KMS-11 (cell line): ENCODE data around the gene BBS1.

ENCODE experiments used
- H2AFZ ChIP-seq: fragments of 200-600 bp; sonication (generic); 2 replicates; pipeline ENCODE4 v1.6.1; 2016; ENCODE audit warnings: antibody characterized with exemption, mixed run types, low read depth
- H3K27ac ChIP-seq: fragments of 200-600 bp; sonication (generic); 2 replicates; pipeline ENCODE4 v1.6.1; 2016; ENCODE audit warnings: mild to moderate bottlenecking, mixed run types
- H3K27me3 ChIP-seq: fragments of 200-600 bp; sonication (generic); 2 replicates; pipeline ENCODE4 v1.6.1; 2017; ENCODE audit warnings: mild to moderate bottlenecking, low read depth, mixed run types, moderate library complexity; ENCODE audit not compliant: insufficient read depth
- H3K36me3 ChIP-seq: fragments of 200-600 bp; sonication (generic); 2 replicates; pipeline ENCODE4 v1.6.1; 2017; ENCODE audit warnings: mild to moderate bottlenecking, mixed run types; ENCODE audit not compliant: insufficient read depth
- H3K4me1 ChIP-seq: fragments of 200-600 bp; sonication (generic); 2 replicates; pipeline ENCODE4 v1.6.1; 2016; ENCODE audit warnings: mild to moderate bottlenecking, low read depth, mixed run types; ENCODE audit not compliant: poor library complexity, severe bottlenecking
- H3K4me2 ChIP-seq: fragments of 200-600 bp; sonication (generic); 2 replicates; pipeline ENCODE4 v1.7.0; 2016; ENCODE audit warnings: mild to moderate bottlenecking, mixed run types
- H3K4me3 ChIP-seq: fragments of 200-600 bp; sonication (generic); IDR thresholded peaks from 2 replicates; pipeline ENCODE4 v1.6.1; 2017; ENCODE audit warnings: low read depth, low read length, mixed read lengths; ENCODE audit not compliant: insufficient read depth
- H3K79me2 ChIP-seq: fragments of 200-600 bp; sonication (generic); 2 replicates; pipeline ENCODE4 v1.6.1; 2016; ENCODE audit warnings: low read depth, mixed run types; ENCODE audit not compliant: insufficient read depth
- H3K9ac ChIP-seq: fragments of 200-600 bp; sonication (generic); 2 replicates; pipeline ENCODE4 v1.6.1; 2016; ENCODE audit warnings: mild to moderate bottlenecking, mixed run types
- H4K20me1 ChIP-seq: fragments of 200-600 bp; sonication (generic); 2 replicates; pipeline ENCODE4 v1.6.1; 2016; ENCODE audit warnings: mild to moderate bottlenecking, mixed run types; ENCODE audit not compliant: insufficient read depth
- CTCF ChIP-seq: fragments of 200-600 bp; sonication (generic); conservative IDR thresholded peaks from 2 replicates; pipeline ENCODE4 v1.6.1; 2017; ENCODE audit warnings: low read depth, mild to moderate bottlenecking, antibody characterized with exemption, low read length, moderate library complexity, mixed read lengths

The BBS1 gene

GRCh38 chr11:66465373-66466224 lies 44.8 kb upstream of the BBS1 start:
- no peaks in the 10 kb centered on the region for H3K79me2 ChIP-seq
- H2AFZ ChIP-seq, result peak overlapping the region; percentile 91
- no peak for TF ChIP-seq CTCF
- H3K36me3 ChIP-seq, result no peaks in the 10 kb centered on the region
- no peak overlapping the region for H3K4me3 ChIP-seq
- H3K4me2 ChIP-seq, result peak overlapping the region; percentile 74
- no peak overlapping the region for H3K9ac ChIP-seq
- H3K4me1 ChIP-seq, result peaks cover 5% of the 10 kb centered on the region
- H3K27me3 ChIP-seq, result no peaks in the 10 kb centered on the region
- H4K20me1 ChIP-seq, result no peaks in the 10 kb centered on the region
- no peak overlapping the region for H3K27ac ChIP-seq

- Histone ChIP-seq H3K4me1 (peaks cover 5% of the 10 kb centered on the region), H4K20me1 (no peaks in the 10 kb centered on the region), H3K27me3 (no peaks in the 10 kb centered on the region), H2AFZ (peak within 1 kb of the TSS; percentile 91), H3K36me3 (no peaks in the 10 kb centered on the region), H3K9ac (no peak within 1 kb of the TSS; the same call in 1 of the 2 replicates), H3K4me3 (no peak within 1 kb of the TSS), H3K4me2 (peak within 1 kb of the TSS; percentile 74), H3K27ac (no peak within 1 kb of the TSS), H3K79me2 (no peaks in the 10 kb centered on the region)
- TF ChIP-seq CTCF, result no peak
Observed at GRCh38 chr11:66466225-66467033, 44.0 kb upstream of the BBS1 start, which contains the start of gene PELI3. PELI3 (plus strand) TSS chr11:66466905; CDS start chr11:66468129, 1,224 bp downstream.

- no peaks in the 10 kb centered on the region for H3K36me3 ChIP-seq
- peak overlapping the region; percentile 49 for H2AFZ ChIP-seq
- TF ChIP-seq CTCF, result peak; percentile 19; the same call in 1 of the 2 replicates
Observed at GRCh38 chr11:66467034-66467659, 43.3 kb upstream of the BBS1 start.

GRCh38 chr11:66467756-66468155 lies 42.7 kb upstream of the BBS1 start:
- no peaks in the 10 kb centered on the region for H3K27me3 ChIP-seq
- H3K4me1 ChIP-seq, result peaks cover 5% of the 10 kb centered on the region
- H3K36me3 ChIP-seq, result no peaks in the 10 kb centered on the region
- H3K27ac ChIP-seq, result no peak overlapping the region
- no peak for TF ChIP-seq CTCF
- H3K4me3 ChIP-seq, result no peak overlapping the region
- no peaks in the 10 kb centered on the region for H4K20me1 ChIP-seq
- no peaks in the 10 kb centered on the region for H3K79me2 ChIP-seq
- no peak overlapping the region for H3K9ac ChIP-seq
- peak overlapping the region; percentile 54 for H3K4me2 ChIP-seq
- no peak overlapping the region for H2AFZ ChIP-seq

More at GRCh38 chr11:66467034-66467659, 43.3 kb upstream of the BBS1 start:
- H3K4me1 ChIP-seq, result peaks cover 5% of the 10 kb centered on the region
- H3K9ac ChIP-seq, result no peak overlapping the region; the same call in 1 of the 2 replicates
- no peaks in the 10 kb centered on the region for H4K20me1 ChIP-seq
- no peaks in the 10 kb centered on the region for H3K27me3 ChIP-seq
- H3K79me2 ChIP-seq, result no peaks in the 10 kb centered on the region
- H3K27ac ChIP-seq, result no peak overlapping the region
- H3K4me3 ChIP-seq, result no peak overlapping the region
- H3K4me2 ChIP-seq, result peak overlapping the region; percentile 54
